ENCODE data around the gene MILR1.
"Not testable (repeated sequence)": the region's sequence is repeated elsewhere in the genome, so short reads cannot be mapped to it uniquely, and the experiment has no call there.

The MILR1 gene

GRCh38 chr17:64428406-64428805 is 20.5 kb upstream of the MILR1 start:
- H3K9ac ChIP-seq (ENCODE audit: low read depth in 1 of 2, low read length in 2 of 2) = no peak overlapping the region
- no peaks in the 10 kb centered on the region for H3K9me3 ChIP-seq (ENCODE audit: control insufficient read depth in 1 of 2, low read length in 2 of 2)
- no peaks in the 10 kb centered on the region for H3K36me3 ChIP-seq (ENCODE audit: control insufficient read depth in 1 of 2, insufficient read depth in 2 of 2, low read length in 2 of 2)
- H3K27me3 ChIP-seq (ENCODE audit: control insufficient read depth in 1 of 2, insufficient read depth in 2 of 2, low read length in 2 of 2) = no peaks in the 10 kb centered on the region
- H3K27ac ChIP-seq (ENCODE audit: low read depth, low read length) = no peak overlapping the region
- H3K4me3 ChIP-seq (ENCODE audit: low read depth in 1 of 2, low read length in 2 of 2) = no peak overlapping the region
- H3K4me1 ChIP-seq (ENCODE audit: control insufficient read depth in 1 of 2, insufficient read depth in 2 of 2, low read length in 2 of 2) = no peaks in the 10 kb centered on the region

- H3K4me3 ChIP-seq (ENCODE audit: low read depth in 1 of 2, low read length in 2 of 2); H3K9me3 ChIP-seq (ENCODE audit: control insufficient read depth in 1 of 2, low read length in 2 of 2); H3K9ac ChIP-seq (ENCODE audit: low read depth in 1 of 2, low read length in 2 of 2); H3K4me1 ChIP-seq (ENCODE audit: control insufficient read depth in 1 of 2, insufficient read depth in 2 of 2, low read length in 2 of 2); H3K27me3 ChIP-seq (ENCODE audit: control insufficient read depth in 1 of 2, insufficient read depth in 2 of 2, low read length in 2 of 2); H3K27ac ChIP-seq (ENCODE audit: low read depth, low read length); H3K36me3 ChIP-seq (ENCODE audit: control insufficient read depth in 1 of 2, insufficient read depth in 2 of 2, low read length in 2 of 2): not testable (repeated sequence)
Observed at GRCh38 chr17:64430036-64430435, 18.9 kb upstream of the MILR1 start.

DNA sequence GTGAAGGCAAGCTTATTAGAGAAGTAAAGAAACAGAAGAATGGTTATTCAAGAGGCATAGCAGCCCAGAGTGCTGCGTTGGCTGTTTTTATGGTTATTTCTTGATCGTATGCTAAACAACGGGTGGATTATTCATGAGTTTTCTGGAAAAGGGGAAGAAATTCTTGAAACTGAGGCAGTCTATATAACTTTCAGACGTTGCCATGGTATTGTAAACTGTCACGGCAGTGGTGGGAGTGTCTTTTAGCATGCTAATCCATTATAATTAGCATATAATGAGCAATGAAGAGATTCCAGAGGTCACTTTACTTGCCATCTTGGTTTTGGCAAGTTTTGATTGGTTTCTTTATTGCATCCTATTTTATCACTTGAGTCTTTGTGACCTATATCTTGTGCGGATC is 17.4 kb upstream of the MILR1 start:
- Histone ChIP-seq H3K27me3 (ENCODE audit: control insufficient read depth in 1 of 2, insufficient read depth in 2 of 2, low read length in 2 of 2) (no peaks in the 10 kb centered on the region), H3K27ac (ENCODE audit: low read depth, low read length) (no peak overlapping the region), H3K9me3 (ENCODE audit: control insufficient read depth in 1 of 2, low read length in 2 of 2) (no peaks in the 10 kb centered on the region), H3K9ac (ENCODE audit: low read depth in 1 of 2, low read length in 2 of 2) (no peak overlapping the region), H3K4me1 (ENCODE audit: control insufficient read depth in 1 of 2, insufficient read depth in 2 of 2, low read length in 2 of 2) (no peaks in the 10 kb centered on the region), H3K4me3 (ENCODE audit: low read depth in 1 of 2, low read length in 2 of 2) (no peak overlapping the region), H3K36me3 (ENCODE audit: control insufficient read depth in 1 of 2, insufficient read depth in 2 of 2, low read length in 2 of 2) (no peaks in the 10 kb centered on the region)

GRCh38 chr17:64437944-64438525 is 10.9 kb upstream of the MILR1 start:
- Histone ChIP-seq H3K9ac (ENCODE audit: low read depth in 1 of 2, low read length in 2 of 2) (no peak overlapping the region), H3K4me1 (ENCODE audit: control insufficient read depth in 1 of 2, insufficient read depth in 2 of 2, low read length in 2 of 2) (peaks cover 0 to 3% of the 10 kb centered on the region in 2 donors), H3K27me3 (ENCODE audit: control insufficient read depth in 1 of 2, insufficient read depth in 2 of 2, low read length in 2 of 2) (no peaks in the 10 kb centered on the region), H3K27ac (ENCODE audit: low read depth, low read length) (no peak overlapping the region), H3K4me3 (ENCODE audit: low read depth in 1 of 2, low read length in 2 of 2) (no peak overlapping the region), H3K9me3 (ENCODE audit: control insufficient read depth in 1 of 2, low read length in 2 of 2) (peaks cover 15 to 16% of the 10 kb centered on the region in 2 donors), H3K36me3 (ENCODE audit: control insufficient read depth in 1 of 2, insufficient read depth in 2 of 2, low read length in 2 of 2) (no peaks in the 10 kb centered on the region)

GRCh38 chr17:64439521-64439920 is 9.4 kb upstream of the MILR1 start:
- H3K36me3 ChIP-seq (ENCODE audit: control insufficient read depth in 1 of 2, insufficient read depth in 2 of 2, low read length in 2 of 2); H3K27me3 ChIP-seq (ENCODE audit: control insufficient read depth in 1 of 2, insufficient read depth in 2 of 2, low read length in 2 of 2); H3K9ac ChIP-seq (ENCODE audit: low read depth in 1 of 2, low read length in 2 of 2); H3K27ac ChIP-seq (ENCODE audit: low read depth, low read length); H3K4me3 ChIP-seq (ENCODE audit: low read depth in 1 of 2, low read length in 2 of 2); H3K4me1 ChIP-seq (ENCODE audit: control insufficient read depth in 1 of 2, insufficient read depth in 2 of 2, low read length in 2 of 2): not testable (repeated sequence)
- peaks cover 15 to 16% of the 10 kb centered on the region in 2 donors for H3K9me3 ChIP-seq (ENCODE audit: control insufficient read depth in 1 of 2, low read length in 2 of 2)

- Histone ChIP-seq H3K9ac (ENCODE audit: low read depth in 1 of 2, low read length in 2 of 2) (no peak overlapping the region), H3K4me3 (ENCODE audit: low read depth in 1 of 2, low read length in 2 of 2) (no peak overlapping the region), H3K4me1 (ENCODE audit: control insufficient read depth in 1 of 2, insufficient read depth in 2 of 2, low read length in 2 of 2) (peaks cover 0 to 3% of the 10 kb centered on the region in 2 donors), H3K9me3 (ENCODE audit: control insufficient read depth in 1 of 2, low read length in 2 of 2) (peaks cover 15 to 16% of the 10 kb centered on the region in 2 donors), H3K27ac (ENCODE audit: low read depth, low read length) (no peak overlapping the region), H3K27me3 (ENCODE audit: control insufficient read depth in 1 of 2, insufficient read depth in 2 of 2, low read length in 2 of 2) (no peaks in the 10 kb centered on the region), H3K36me3 (ENCODE audit: control insufficient read depth in 1 of 2, insufficient read depth in 2 of 2, low read length in 2 of 2) (no peaks in the 10 kb centered on the region)
Observed at GRCh38 chr17:64439956-64440355, 9.0 kb upstream of the MILR1 start.

DNA sequence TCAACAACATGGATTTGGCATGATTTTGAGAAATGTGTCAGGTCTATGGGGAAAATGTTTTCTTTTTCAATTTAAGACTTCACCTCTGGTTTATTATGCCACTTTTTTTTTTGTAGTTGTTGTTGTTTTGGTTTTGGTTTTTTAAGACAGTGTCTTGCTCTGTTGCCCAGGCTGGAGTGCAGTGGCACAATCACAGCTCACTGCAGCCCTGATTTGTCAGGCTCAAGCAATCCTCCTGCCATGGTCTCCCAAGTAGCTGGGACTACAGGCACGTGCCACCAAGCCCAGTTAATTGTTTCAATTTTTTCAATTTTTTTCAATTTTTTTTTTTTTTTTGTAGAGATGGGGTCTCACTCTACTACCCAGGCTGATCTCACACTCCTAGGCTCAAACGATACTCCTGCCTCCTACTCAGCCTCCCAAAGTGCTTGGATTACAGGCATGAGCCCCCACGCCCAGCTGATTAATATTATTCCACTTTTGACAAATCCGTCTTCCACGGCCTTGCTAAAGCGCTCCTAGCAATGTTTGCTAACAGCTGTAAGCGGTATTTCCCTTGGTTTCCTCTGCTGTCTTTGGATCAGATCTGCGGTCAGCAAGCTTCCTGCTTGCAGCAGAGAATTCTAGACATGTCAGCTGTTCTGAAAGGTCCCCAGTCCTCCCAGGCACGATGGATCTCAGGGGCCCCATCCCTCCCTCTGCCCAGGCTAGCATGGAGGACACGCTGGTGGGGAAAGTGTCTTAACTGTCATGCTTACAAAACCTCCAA is 7.0 kb upstream of the MILR1 start:
- no peaks in the 10 kb centered on the region for H3K27me3 ChIP-seq (ENCODE audit: control insufficient read depth in 1 of 2, insufficient read depth in 2 of 2, low read length in 2 of 2)
- peaks cover 0 to 3% of the 10 kb centered on the region in 2 donors for H3K4me1 ChIP-seq (ENCODE audit: control insufficient read depth in 1 of 2, insufficient read depth in 2 of 2, low read length in 2 of 2)
- H3K9me3 ChIP-seq (ENCODE audit: control insufficient read depth in 1 of 2, low read length in 2 of 2) = peaks cover 14 to 16% of the 10 kb centered on the region in 2 donors
- H3K36me3 ChIP-seq (ENCODE audit: control insufficient read depth in 1 of 2, insufficient read depth in 2 of 2, low read length in 2 of 2) = no peaks in the 10 kb centered on the region
- no peak overlapping the region for H3K27ac ChIP-seq (ENCODE audit: low read depth, low read length)
- H3K9ac ChIP-seq (ENCODE audit: low read depth in 1 of 2, low read length in 2 of 2) = peak overlapping the region in 1 of 2 donors; percentile 12
- H3K4me3 ChIP-seq (ENCODE audit: low read depth in 1 of 2, low read length in 2 of 2) = no peak overlapping the region

DNA sequence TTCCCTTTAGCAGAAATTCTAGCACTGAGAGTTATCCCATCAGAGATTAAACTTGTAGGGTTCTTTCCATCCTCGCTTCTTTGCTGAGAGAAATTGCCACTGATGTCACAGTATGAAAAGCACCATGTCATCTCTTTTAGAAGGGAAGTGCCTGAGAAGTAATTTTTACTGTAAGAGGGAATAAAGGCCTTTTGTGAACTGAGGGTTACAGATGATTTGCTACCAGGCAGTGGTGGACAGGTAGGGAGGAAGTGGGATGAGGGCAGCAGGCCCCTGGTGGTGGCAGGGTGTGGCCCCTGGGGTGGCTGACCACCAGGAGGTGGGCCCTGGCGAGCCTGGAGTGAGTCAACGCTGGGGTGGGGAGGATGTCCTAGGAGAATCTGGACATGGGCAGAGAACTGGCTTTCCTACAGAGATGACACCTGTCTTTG is 6.4 kb upstream of the MILR1 start:
- Histone ChIP-seq H3K9ac (ENCODE audit: low read depth in 1 of 2, low read length in 2 of 2) (no peak overlapping the region), H3K27ac (ENCODE audit: low read depth, low read length) (no peak overlapping the region)

DNA sequence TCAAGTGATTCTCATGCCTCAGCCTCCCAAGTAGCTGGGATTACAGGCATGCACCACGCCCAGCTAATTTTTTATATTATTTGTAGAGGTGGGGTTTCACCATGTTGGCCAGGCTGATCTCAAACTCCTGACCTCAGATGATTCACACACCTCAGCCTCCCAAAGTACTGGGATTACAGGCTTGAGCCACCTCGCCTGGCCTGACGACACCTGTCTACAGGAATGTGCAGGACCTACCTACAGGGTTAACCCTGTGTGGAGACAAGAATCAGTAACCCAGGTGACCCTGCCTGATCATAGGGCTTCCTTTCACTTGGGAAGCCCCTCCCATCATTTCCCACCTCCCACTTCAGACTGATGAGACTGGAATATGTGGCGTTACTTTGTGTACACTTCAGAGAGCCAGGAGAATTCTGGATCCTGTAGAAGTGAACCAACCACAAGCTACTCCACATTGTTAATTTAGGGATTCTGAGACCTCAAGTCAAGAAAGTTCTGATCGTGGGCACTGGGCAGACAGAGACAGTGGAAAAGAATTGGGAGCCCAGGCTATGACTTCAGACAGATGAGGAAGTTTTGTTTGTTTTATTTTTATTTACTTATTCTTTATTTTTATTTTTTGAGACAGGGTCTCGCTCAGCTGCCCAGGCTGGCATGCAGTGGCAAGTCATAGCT is 5.7 kb upstream of the MILR1 start:
- Histone ChIP-seq H3K27me3 (ENCODE audit: control insufficient read depth in 1 of 2, insufficient read depth in 2 of 2, low read length in 2 of 2) (no peaks in the 10 kb centered on the region), H3K4me1 (ENCODE audit: control insufficient read depth in 1 of 2, insufficient read depth in 2 of 2, low read length in 2 of 2) (peaks cover 0 to 3% of the 10 kb centered on the region in 2 donors), H3K4me3 (ENCODE audit: low read depth in 1 of 2, low read length in 2 of 2) (no peak overlapping the region), H3K9me3 (ENCODE audit: control insufficient read depth in 1 of 2, low read length in 2 of 2) (peaks cover 2 to 3% of the 10 kb centered on the region in 2 donors), H3K9ac (ENCODE audit: low read depth in 1 of 2, low read length in 2 of 2) (no peak overlapping the region), H3K27ac (ENCODE audit: low read depth, low read length) (no peak overlapping the region), H3K36me3 (ENCODE audit: control insufficient read depth in 1 of 2, insufficient read depth in 2 of 2, low read length in 2 of 2) (no peaks in the 10 kb centered on the region)

More for the DNA sequence above, 6.4 kb upstream of the MILR1 start:
- Histone ChIP-seq H3K4me1 (ENCODE audit: control insufficient read depth in 1 of 2, insufficient read depth in 2 of 2, low read length in 2 of 2) (peaks cover 0 to 3% of the 10 kb centered on the region in 2 donors), H3K9me3 (ENCODE audit: control insufficient read depth in 1 of 2, low read length in 2 of 2) (peaks cover 8 to 10% of the 10 kb centered on the region in 2 donors), H3K36me3 (ENCODE audit: control insufficient read depth in 1 of 2, insufficient read depth in 2 of 2, low read length in 2 of 2) (no peaks in the 10 kb centered on the region), H3K27me3 (ENCODE audit: control insufficient read depth in 1 of 2, insufficient read depth in 2 of 2, low read length in 2 of 2) (no peaks in the 10 kb centered on the region), H3K4me3 (ENCODE audit: low read depth in 1 of 2, low read length in 2 of 2) (no peak overlapping the region)

- Histone ChIP-seq H3K9ac (ENCODE audit: low read depth in 1 of 2, low read length in 2 of 2) (no peak overlapping the region), H3K27me3 (ENCODE audit: control insufficient read depth in 1 of 2, insufficient read depth in 2 of 2, low read length in 2 of 2) (no peaks in the 10 kb centered on the region), H3K4me1 (ENCODE audit: control insufficient read depth in 1 of 2, insufficient read depth in 2 of 2, low read length in 2 of 2) (peaks cover 6 to 7% of the 10 kb centered on the region in 2 donors), H3K4me3 (ENCODE audit: low read depth in 1 of 2, low read length in 2 of 2) (no peak overlapping the region), H3K9me3 (ENCODE audit: control insufficient read depth in 1 of 2, low read length in 2 of 2) (no peaks in the 10 kb centered on the region), H3K27ac (ENCODE audit: low read depth, low read length) (no peak overlapping the region), H3K36me3 (ENCODE audit: control insufficient read depth in 1 of 2, insufficient read depth in 2 of 2, low read length in 2 of 2) (no peaks in the 10 kb centered on the region)
Observed at GRCh38 chr17:64447526-64447925, 1.4 kb upstream of the MILR1 start.
